RWPE2 (cell line): ENCODE measurements around the gene PRMT7.

Source experiments
- ATAC-seq: fragments of 200-7000 bp; cut with Tn5 transposase; 3 replicates; pipeline ENCODE4 v1.9.1; 2021; ENCODE audit warnings: low read depth
- DNase-seq: peaks from one replicate; pipeline ENCODE4 v3.0.0-alpha.2; 2020; ENCODE audit warnings: low spot score
- H3K27ac ChIP-seq: fragments of 450-650 bp; 2 replicates; pipeline ENCODE4 v1.5.1; 2017; ENCODE audit warnings: mild to moderate bottlenecking; ENCODE audit not compliant: poor library complexity, severe bottlenecking
- H3K27me3 ChIP-seq: fragments of 250-450 bp; sonication (Bioruptor Pico); 2 replicates; pipeline ENCODE4 v1.5.1; 2021; ENCODE audit warnings: mild to moderate bottlenecking, moderate library complexity; ENCODE audit not compliant: insufficient read depth, poor library complexity, severe bottlenecking
- H3K36me3 ChIP-seq: fragments of 250-450 bp; sonication (Bioruptor Pico); 2 replicates; pipeline ENCODE4 v1.5.1; 2020; ENCODE audit warnings: low read depth, mild to moderate bottlenecking, moderate library complexity
- H3K4me1 ChIP-seq: fragments of 250-450 bp; sonication (Bioruptor Pico); 2 replicates; pipeline ENCODE4 v1.5.1; 2021; ENCODE audit warnings: mild to moderate bottlenecking, moderate library complexity; ENCODE audit not compliant: insufficient read depth, poor library complexity, severe bottlenecking
- H3K4me3 ChIP-seq: fragments of 250-450 bp; sonication (Bioruptor Pico); 2 replicates; pipeline ENCODE4 v1.5.1; 2021; ENCODE audit warnings: mild to moderate bottlenecking, moderate library complexity; ENCODE audit not compliant: severe bottlenecking
- H3K9me3 ChIP-seq: fragments of 250-450 bp; sonication (Bioruptor Pico); 2 replicates; pipeline ENCODE4 v1.5.1; 2021; ENCODE audit warnings: mild to moderate bottlenecking, moderate library complexity; ENCODE audit not compliant: severe bottlenecking
- TF ChIP-seq, protein P1 (sequence below): fragments of 450-650 bp; IDR thresholded peaks from one replicate; pipeline ENCODE4 v1.5.1; 2017; ENCODE audit warnings: mild to moderate bottlenecking, moderate library complexity; ENCODE audit not compliant: poor library complexity, severe bottlenecking

Gene PRMT7

DNA sequence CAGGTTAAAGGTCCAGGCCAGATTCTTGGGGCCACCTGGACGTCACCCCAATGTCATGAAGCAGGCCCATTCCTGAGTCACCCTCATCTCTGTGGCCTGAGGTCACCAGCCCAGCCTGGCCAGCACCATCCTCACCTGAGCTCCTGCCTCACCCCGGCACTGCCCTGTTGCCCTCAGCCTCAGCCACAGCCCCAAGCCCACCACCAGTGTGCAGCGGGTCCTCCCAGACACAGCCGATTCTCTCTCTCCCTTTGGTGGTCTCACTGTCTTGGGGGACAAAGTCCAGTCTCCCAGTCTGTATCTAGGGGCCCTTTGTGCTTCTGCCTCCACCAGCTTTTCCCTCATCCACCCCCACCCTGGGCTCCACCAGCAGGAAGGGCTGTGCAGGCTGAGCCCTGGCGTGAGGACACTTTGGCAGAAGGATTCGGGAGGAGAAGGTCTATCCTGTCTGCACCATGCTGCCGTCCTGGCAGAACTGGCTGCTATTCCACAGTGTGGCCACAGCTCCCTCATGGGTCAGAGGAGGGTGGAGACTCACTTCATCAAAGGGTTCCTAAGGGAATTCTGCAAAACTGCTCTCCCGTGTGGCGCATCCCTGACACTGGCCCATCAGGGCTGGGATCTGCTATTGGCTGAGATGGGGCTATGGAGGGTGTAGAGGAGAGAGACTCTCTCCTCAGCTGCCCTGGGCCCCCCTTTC lies 64.3 kb downstream of the PRMT7 start:
- H3K27me3 ChIP-seq = no peaks in the 10 kb centered on the region
- no peaks in the 10 kb centered on the region for H3K9me3 ChIP-seq
- H3K4me1 ChIP-seq = no peaks in the 10 kb centered on the region
- no peak; the same call in 2 of the 3 replicates for ATAC-seq
- no peak overlapping the region for H3K27ac ChIP-seq
- H3K4me3 ChIP-seq = no peak overlapping the region
- TF ChIP-seq, protein P1, sequence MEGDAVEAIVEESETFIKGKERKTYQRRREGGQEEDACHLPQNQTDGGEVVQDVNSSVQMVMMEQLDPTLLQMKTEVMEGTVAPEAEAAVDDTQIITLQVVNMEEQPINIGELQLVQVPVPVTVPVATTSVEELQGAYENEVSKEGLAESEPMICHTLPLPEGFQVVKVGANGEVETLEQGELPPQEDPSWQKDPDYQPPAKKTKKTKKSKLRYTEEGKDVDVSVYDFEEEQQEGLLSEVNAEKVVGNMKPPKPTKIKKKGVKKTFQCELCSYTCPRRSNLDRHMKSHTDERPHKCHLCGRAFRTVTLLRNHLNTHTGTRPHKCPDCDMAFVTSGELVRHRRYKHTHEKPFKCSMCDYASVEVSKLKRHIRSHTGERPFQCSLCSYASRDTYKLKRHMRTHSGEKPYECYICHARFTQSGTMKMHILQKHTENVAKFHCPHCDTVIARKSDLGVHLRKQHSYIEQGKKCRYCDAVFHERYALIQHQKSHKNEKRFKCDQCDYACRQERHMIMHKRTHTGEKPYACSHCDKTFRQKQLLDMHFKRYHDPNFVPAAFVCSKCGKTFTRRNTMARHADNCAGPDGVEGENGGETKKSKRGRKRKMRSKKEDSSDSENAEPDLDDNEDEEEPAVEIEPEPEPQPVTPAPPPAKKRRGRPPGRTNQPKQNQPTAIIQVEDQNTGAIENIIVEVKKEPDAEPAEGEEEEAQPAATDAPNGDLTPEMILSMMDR = no peak
- no peak for DNase-seq
- no peaks in the 10 kb centered on the region for H3K36me3 ChIP-seq

DNA sequence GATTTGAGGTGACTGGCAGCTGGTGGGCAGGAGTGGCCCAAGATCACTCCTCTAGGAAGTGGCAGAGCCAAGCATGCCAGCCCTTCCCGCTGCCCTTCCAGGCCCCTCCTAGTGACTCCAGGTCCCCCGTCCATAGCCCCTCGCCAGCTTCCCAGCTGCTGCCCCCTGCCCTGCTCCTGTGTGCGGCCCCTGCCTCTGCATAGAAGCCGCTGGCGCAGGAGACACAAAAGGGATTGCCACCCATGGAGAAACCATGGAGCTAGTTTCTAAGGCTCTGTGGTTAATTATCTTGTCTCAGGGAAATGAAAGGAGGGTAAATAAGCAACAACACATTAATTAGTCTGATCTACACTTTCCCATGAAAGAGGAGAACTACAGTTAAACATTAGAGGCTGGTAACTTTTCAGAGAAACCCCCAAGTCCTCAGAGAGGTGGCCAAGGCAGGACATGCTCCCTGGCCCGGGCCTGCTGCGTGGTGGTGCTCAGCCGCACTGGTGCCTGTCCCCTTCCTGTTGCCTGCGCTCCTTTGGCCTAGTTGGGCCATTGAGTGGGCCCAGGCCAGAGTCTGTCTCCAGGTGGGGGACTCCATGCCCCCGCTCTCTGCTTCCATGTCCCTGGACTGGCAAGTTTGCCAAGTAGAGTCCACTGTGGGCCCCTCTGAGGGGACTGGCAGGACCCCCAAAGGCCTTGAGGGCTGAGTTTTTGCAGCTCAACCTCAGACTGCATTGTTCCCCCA lies 65.2 kb downstream of the PRMT7 start:
- TF ChIP-seq, protein P1 = no peak
- H3K4me1 ChIP-seq = no peaks in the 10 kb centered on the region
- no peaks in the 10 kb centered on the region for H3K9me3 ChIP-seq
- DNase-seq (no peak), ATAC-seq (no peak)
- H3K4me3 ChIP-seq = no peak overlapping the region
- H3K27me3 ChIP-seq = no peaks in the 10 kb centered on the region
- no peaks in the 10 kb centered on the region for H3K36me3 ChIP-seq
- no peak overlapping the region for H3K27ac ChIP-seq

DNA sequence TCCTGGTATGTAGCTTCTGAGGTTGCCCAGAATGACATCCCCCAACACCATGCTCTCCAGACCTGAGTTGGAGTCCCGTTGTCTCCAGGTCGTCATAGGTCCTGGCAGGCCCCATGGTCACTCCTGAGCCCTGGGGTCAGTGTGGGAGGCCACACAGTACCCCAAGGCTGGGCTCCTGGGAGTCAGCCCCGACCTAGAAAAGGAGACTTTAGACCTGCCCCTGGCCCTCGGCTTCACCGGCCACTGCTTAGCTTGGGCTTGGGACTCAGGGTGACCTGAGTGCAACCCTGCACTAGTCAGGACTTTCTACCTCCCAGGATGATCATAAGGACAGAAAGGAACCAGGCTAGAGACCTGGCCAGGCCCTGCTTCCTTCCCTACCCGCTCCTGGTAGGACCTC lies 65.8 kb downstream of the PRMT7 start:
- ATAC-seq = no peak
- H3K27ac ChIP-seq = no peak overlapping the region

DNA sequence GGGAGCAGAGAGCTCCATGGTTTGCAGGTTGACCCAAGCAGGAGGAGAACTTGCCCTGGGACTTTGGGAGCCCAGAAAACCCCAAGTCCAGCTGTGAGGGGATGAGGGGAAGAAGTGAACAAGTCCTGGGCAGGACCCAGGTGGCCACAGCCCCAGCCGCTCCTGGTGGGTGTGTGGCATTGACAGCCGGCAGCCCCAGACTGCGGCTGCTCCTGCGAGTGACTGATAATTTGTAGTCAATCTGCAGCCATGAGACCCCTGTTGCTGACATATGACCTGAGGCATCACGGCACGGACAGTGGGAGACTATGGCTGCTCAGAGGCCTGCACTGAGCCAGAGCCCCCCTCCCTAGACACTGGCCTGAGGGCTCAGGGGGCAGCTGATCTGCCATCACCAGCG lies 66.4 kb downstream of the PRMT7 start:
- no peaks in the 10 kb centered on the region for H3K27me3 ChIP-seq
- no peak overlapping the region for H3K4me3 ChIP-seq
- no peaks in the 10 kb centered on the region for H3K36me3 ChIP-seq
- TF ChIP-seq, protein P1 = no peak
- DNase-seq (no peak), ATAC-seq (no peak)
- no peaks in the 10 kb centered on the region for H3K9me3 ChIP-seq
- no peaks in the 10 kb centered on the region for H3K4me1 ChIP-seq
- no peak overlapping the region for H3K27ac ChIP-seq

More for the DNA sequence above, 65.8 kb downstream of the PRMT7 start:
- no peaks in the 10 kb centered on the region for H3K27me3 ChIP-seq
- TF ChIP-seq, protein P1 = no peak
- H3K4me1 ChIP-seq = no peaks in the 10 kb centered on the region
- DNase-seq = no peak
- H3K36me3 ChIP-seq = no peaks in the 10 kb centered on the region
- H3K4me3 ChIP-seq = no peak overlapping the region
- no peaks in the 10 kb centered on the region for H3K9me3 ChIP-seq
